Measurements from ENCODE around the gene NFIA. TPM values are rescaled to one million over a fixed set of nuclear protein-coding genes. Genes with fewer than 3 reads are reported as not detected.

Gene NFIA
- total and polyA plus RNA-seq, 9 of the 15 experiments (the other 6 are each of a cell fraction or from before 2014, with no cell fraction given), result 5.3 to 24.9 (median 9.8) TPM

DNA sequence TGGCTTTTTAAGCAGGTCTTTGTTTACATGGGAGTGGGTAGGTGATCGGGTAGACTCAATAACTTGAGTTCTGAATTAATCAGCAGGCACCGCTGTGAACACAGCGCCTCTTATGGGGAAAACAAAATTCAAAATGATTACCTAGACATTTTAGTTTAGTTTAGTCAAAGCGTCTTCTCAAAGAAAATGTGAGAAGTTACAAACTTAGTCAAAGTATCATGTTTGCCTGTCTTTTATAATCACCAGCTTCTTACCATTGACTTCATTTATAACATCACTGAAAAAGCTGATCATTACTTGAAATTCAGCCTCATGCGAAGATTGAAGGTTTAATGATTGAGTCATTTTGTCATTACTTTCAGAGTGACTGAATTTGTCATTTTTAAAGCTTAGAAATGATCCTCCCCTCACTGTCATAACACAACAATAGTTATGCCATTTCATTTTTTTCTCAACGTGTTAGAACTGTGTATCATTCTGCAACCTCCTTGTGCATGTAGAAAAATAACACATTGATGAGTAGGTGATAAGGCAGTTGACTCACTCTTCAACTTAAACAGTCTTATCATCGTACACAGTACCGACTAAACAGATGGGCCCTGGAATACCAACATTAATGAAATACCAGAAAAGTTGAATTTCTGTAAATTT lies 188.5 kb downstream of the NFIA start (continued):
- TF ChIP-seq TSHZ1 (CRISPR knock-in tag; IDR thresholded peaks at IDR 0.05) (no peak), ZNF41 (CRISPR knock-in tag; conservative IDR thresholded peaks at IDR 0.05) (no peak), LCOR (CRISPR knock-in tag; IDR thresholded peaks at IDR 0.05) (0 out of 2 replicates have a peak, but pooled peaks have one; percentile 48), MTA2 (IDR thresholded peaks at IDR 0.05; ENCODE audit: low read depth) (peak; percentile 73), NRF1 (conservative IDR thresholded peaks at IDR 0.05 in 1 of 2, IDR thresholded peaks at IDR 0.05 in 1 of 2) (no peak), MED1 (CRISPR knock-in tag; IDR thresholded peaks at IDR 0.05; ENCODE audit: borderline replicate concordance) (no peak), GATAD2B (IDR thresholded peaks at IDR 0.05; ENCODE audit: borderline replicate concordance) (peak; percentile 82; the same call in 1 of the 2 replicates), TRIM24 (IDR thresholded peaks at IDR 0.05) (peak; percentile 66 to 73; a peak in 3 of 4 replicates), KDM5B (IDR thresholded peaks at IDR 0.05; ENCODE audit: insufficient replicate concordance, low read depth, low read length) (no peak), ZNF175 (CRISPR knock-in tag; IDR thresholded peaks at IDR 0.05; ENCODE audit: low read depth) (no peak)
- TF ChIP-seq, protein P1, sequence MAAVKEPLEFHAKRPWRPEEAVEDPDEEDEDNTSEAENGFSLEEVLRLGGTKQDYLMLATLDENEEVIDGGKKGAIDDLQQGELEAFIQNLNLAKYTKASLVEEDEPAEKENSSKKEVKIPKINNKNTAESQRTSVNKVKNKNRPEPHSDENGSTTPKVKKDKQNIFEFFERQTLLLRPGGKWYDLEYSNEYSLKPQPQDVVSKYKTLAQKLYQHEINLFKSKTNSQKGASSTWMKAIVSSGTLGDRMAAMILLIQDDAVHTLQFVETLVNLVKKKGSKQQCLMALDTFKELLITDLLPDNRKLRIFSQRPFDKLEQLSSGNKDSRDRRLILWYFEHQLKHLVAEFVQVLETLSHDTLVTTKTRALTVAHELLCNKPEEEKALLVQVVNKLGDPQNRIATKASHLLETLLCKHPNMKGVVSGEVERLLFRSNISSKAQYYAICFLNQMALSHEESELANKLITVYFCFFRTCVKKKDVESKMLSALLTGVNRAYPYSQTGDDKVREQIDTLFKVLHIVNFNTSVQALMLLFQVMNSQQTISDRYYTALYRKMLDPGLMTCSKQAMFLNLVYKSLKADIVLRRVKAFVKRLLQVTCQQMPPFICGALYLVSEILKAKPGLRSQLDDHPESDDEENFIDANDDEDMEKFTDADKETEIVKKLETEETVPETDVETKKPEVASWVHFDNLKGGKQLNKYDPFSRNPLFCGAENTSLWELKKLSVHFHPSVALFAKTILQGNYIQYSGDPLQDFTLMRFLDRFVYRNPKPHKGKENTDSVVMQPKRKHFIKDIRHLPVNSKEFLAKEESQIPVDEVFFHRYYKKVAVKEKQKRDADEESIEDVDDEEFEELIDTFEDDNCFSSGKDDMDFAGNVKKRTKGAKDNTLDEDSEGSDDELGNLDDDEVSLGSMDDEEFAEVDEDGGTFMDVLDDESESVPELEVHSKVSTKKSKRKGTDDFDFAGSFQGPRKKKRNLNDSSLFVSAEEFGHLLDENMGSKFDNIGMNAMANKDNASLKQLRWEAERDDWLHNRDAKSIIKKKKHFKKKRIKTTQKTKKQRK (IDR thresholded peaks at IDR 0.05; ENCODE audit: borderline replicate concordance, low read depth, low read length), result no peak
- TF ChIP-seq, protein P2, sequence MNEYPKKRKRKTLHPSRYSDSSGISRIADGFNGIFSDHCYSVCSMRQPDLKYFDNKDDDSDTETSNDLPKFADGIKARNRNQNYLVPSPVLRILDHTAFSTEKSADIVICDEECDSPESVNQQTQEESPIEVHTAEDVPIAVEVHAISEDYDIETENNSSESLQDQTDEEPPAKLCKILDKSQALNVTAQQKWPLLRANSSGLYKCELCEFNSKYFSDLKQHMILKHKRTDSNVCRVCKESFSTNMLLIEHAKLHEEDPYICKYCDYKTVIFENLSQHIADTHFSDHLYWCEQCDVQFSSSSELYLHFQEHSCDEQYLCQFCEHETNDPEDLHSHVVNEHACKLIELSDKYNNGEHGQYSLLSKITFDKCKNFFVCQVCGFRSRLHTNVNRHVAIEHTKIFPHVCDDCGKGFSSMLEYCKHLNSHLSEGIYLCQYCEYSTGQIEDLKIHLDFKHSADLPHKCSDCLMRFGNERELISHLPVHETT (CRISPR knock-in tag; conservative IDR thresholded peaks at IDR 0.05 in 1 of 2, IDR thresholded peaks at IDR 0.05 in 1 of 2), result peak in 1 of 2 experiments; percentile 52; a peak in 1 of 4 replicates
